Measurements from ENCODE around the gene CCDC88B. TPM values are rescaled to one million over a fixed set of nuclear protein-coding genes. Genes with fewer than 3 reads are reported as not detected.

The CCDC88B gene
- total and polyA plus RNA-seq, 9 of the 15 experiments (the other 6 are each of a cell fraction or from before 2014, with no cell fraction given) = 0.13 to 18.1 (median 7.9) TPM

DNA sequence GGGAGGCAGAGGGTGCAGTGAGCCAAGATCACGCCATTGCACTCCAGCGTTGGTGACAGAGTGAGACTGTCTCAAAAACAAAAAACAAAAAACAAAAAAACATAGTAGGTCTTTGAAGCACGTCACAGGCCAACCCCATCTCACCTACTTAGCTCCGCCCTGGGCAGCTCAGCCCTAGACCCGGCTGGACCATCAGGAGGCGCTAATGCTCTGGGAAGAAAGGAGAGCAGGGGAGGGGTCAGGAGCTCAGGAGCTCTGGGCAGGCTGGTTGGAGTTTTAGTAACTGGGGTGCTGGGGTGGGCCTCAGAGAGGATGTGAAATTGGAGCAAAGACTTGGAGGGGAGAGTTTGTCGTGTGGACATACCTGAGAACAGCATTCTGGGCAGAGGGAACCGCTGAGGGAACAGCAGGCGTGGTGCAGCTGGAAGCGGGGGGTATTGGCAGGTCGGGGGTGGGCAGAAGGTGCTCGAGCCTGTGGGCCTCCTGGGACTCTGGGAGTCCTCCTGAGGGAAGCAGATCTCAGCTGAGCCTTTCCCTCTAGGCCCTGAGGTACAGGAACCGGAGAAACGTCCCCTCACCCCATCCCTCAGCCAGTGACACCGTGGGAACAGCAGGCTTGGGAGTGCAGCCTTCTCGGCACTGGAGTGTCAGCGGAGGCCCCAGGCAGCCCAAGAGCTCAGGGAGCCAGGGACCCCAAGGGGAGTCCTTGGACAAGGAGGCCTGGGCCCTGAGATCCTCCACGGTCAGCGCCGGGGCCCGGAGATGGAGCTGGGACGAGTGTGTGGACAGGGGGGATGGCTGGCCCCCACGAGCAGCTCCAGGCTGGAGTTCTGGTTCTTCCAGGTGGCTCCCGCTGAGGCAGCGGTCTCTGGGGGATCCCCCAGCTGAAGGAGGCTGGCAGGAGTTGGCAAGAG is 16.8 kb downstream of the CCDC88B start (continued):
- TF ChIP-seq IFI16 (CRISPR knock-in tag; IDR thresholded peaks at IDR 0.05) = no peak
- TF ChIP-seq, protein P1, sequence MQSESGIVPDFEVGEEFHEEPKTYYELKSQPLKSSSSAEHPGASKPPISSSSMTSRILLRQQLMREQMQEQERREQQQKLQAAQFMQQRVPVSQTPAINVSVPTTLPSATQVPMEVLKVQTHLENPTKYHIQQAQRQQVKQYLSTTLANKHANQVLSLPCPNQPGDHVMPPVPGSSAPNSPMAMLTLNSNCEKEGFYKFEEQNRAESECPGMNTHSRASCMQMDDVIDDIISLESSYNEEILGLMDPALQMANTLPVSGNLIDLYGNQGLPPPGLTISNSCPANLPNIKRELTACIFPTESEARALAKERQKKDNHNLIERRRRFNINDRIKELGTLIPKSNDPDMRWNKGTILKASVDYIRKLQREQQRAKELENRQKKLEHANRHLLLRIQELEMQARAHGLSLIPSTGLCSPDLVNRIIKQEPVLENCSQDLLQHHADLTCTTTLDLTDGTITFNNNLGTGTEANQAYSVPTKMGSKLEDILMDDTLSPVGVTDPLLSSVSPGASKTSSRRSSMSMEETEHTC (IDR thresholded peaks at IDR 0.05) = no peak
- TF ChIP-seq, protein P2, sequence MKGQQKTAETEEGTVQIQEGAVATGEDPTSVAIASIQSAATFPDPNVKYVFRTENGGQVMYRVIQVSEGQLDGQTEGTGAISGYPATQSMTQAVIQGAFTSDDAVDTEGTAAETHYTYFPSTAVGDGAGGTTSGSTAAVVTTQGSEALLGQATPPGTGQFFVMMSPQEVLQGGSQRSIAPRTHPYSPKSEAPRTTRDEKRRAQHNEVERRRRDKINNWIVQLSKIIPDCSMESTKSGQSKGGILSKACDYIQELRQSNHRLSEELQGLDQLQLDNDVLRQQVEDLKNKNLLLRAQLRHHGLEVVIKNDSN (CRISPR knock-in tag; IDR thresholded peaks at IDR 0.05) = no peak
- no peak for TF ChIP-seq ZNF140 (CRISPR knock-in tag; IDR thresholded peaks at IDR 0.05)
- TF ChIP-seq CXXC5 (CRISPR knock-in tag; IDR thresholded peaks at IDR 0.05) = no peak
- no peak for TF ChIP-seq MAFG (tag; conservative IDR thresholded peaks at IDR 0.05)
- TF ChIP-seq, protein P3, sequence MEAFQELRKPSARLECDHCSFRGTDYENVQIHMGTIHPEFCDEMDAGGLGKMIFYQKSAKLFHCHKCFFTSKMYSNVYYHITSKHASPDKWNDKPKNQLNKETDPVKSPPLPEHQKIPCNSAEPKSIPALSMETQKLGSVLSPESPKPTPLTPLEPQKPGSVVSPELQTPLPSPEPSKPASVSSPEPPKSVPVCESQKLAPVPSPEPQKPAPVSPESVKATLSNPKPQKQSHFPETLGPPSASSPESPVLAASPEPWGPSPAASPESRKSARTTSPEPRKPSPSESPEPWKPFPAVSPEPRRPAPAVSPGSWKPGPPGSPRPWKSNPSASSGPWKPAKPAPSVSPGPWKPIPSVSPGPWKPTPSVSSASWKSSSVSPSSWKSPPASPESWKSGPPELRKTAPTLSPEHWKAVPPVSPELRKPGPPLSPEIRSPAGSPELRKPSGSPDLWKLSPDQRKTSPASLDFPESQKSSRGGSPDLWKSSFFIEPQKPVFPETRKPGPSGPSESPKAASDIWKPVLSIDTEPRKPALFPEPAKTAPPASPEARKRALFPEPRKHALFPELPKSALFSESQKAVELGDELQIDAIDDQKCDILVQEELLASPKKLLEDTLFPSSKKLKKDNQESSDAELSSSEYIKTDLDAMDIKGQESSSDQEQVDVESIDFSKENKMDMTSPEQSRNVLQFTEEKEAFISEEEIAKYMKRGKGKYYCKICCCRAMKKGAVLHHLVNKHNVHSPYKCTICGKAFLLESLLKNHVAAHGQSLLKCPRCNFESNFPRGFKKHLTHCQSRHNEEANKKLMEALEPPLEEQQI (IDR thresholded peaks at IDR 0.05) = no peak
- TF ChIP-seq, protein P4, sequence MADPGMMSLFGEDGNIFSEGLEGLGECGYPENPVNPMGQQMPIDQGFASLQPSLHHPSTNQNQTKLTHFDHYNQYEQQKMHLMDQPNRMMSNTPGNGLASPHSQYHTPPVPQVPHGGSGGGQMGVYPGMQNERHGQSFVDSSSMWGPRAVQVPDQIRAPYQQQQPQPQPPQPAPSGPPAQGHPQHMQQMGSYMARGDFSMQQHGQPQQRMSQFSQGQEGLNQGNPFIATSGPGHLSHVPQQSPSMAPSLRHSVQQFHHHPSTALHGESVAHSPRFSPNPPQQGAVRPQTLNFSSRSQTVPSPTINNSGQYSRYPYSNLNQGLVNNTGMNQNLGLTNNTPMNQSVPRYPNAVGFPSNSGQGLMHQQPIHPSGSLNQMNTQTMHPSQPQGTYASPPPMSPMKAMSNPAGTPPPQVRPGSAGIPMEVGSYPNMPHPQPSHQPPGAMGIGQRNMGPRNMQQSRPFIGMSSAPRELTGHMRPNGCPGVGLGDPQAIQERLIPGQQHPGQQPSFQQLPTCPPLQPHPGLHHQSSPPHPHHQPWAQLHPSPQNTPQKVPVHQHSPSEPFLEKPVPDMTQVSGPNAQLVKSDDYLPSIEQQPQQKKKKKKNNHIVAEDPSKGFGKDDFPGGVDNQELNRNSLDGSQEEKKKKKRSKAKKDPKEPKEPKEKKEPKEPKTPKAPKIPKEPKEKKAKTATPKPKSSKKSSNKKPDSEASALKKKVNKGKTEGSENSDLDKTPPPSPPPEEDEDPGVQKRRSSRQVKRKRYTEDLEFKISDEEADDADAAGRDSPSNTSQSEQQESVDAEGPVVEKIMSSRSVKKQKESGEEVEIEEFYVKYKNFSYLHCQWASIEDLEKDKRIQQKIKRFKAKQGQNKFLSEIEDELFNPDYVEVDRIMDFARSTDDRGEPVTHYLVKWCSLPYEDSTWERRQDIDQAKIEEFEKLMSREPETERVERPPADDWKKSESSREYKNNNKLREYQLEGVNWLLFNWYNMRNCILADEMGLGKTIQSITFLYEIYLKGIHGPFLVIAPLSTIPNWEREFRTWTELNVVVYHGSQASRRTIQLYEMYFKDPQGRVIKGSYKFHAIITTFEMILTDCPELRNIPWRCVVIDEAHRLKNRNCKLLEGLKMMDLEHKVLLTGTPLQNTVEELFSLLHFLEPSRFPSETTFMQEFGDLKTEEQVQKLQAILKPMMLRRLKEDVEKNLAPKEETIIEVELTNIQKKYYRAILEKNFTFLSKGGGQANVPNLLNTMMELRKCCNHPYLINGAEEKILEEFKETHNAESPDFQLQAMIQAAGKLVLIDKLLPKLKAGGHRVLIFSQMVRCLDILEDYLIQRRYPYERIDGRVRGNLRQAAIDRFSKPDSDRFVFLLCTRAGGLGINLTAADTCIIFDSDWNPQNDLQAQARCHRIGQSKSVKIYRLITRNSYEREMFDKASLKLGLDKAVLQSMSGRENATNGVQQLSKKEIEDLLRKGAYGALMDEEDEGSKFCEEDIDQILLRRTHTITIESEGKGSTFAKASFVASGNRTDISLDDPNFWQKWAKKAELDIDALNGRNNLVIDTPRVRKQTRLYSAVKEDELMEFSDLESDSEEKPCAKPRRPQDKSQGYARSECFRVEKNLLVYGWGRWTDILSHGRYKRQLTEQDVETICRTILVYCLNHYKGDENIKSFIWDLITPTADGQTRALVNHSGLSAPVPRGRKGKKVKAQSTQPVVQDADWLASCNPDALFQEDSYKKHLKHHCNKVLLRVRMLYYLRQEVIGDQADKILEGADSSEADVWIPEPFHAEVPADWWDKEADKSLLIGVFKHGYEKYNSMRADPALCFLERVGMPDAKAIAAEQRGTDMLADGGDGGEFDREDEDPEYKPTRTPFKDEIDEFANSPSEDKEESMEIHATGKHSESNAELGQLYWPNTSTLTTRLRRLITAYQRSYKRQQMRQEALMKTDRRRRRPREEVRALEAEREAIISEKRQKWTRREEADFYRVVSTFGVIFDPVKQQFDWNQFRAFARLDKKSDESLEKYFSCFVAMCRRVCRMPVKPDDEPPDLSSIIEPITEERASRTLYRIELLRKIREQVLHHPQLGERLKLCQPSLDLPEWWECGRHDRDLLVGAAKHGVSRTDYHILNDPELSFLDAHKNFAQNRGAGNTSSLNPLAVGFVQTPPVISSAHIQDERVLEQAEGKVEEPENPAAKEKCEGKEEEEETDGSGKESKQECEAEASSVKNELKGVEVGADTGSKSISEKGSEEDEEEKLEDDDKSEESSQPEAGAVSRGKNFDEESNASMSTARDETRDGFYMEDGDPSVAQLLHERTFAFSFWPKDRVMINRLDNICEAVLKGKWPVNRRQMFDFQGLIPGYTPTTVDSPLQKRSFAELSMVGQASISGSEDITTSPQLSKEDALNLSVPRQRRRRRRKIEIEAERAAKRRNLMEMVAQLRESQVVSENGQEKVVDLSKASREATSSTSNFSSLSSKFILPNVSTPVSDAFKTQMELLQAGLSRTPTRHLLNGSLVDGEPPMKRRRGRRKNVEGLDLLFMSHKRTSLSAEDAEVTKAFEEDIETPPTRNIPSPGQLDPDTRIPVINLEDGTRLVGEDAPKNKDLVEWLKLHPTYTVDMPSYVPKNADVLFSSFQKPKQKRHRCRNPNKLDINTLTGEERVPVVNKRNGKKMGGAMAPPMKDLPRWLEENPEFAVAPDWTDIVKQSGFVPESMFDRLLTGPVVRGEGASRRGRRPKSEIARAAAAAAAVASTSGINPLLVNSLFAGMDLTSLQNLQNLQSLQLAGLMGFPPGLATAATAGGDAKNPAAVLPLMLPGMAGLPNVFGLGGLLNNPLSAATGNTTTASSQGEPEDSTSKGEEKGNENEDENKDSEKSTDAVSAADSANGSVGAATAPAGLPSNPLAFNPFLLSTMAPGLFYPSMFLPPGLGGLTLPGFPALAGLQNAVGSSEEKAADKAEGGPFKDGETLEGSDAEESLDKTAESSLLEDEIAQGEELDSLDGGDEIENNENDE (IDR thresholded peaks at IDR 0.05; ENCODE audit: low read depth, low read length) = no peak
- TF ChIP-seq ZNF347 (CRISPR knock-in tag; IDR thresholded peaks at IDR 0.05; ENCODE audit: low read depth) = no peak
- TF ChIP-seq ETS2 (tag; IDR thresholded peaks at IDR 0.05; ENCODE audit: borderline replicate concordance, poor library complexity, severe bottlenecking) = no peak
